ENCODE results near the gene WDR18.
"Not testable (repeated sequence)": the region's sequence is repeated elsewhere in the genome, so short reads cannot be mapped to it uniquely, and the experiment has no call there.

The WDR18 gene

DNA sequence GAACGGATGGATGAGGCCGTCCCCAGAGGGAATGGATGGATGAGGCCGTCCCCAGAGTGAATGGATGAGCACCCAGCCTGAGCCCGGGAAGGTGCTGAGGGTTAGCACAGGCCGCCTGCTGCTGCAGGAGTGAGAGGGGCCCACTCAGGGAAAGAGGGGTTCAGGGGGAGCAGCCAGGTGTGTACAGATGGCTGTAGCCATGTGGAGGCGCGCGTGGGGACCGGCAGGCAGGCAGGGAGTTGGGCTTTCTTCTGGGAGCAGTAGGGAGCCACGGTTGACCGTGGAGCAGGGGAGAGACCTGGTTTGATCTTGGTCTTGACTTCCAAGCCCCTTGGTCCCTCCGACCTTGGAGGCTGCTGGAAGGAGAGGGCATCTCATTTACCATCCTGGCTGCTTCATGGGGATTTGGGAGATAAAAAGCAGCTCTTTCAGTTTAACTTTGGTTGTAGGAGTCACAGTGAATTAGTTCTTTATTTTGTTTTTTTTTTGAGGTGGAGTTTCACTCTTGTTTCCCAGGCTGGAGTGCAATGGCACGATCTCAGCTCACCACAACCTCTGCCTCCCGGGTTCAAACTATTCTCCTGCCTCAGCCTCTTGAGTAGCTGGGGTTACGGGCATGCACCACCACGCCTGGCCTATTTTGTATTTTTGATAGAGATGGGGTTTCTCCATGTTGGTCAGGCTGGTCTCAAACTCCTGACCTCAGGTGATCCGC, 33.6 kb upstream of the WDR18 start:
- no peak for DNase-seq

DNA sequence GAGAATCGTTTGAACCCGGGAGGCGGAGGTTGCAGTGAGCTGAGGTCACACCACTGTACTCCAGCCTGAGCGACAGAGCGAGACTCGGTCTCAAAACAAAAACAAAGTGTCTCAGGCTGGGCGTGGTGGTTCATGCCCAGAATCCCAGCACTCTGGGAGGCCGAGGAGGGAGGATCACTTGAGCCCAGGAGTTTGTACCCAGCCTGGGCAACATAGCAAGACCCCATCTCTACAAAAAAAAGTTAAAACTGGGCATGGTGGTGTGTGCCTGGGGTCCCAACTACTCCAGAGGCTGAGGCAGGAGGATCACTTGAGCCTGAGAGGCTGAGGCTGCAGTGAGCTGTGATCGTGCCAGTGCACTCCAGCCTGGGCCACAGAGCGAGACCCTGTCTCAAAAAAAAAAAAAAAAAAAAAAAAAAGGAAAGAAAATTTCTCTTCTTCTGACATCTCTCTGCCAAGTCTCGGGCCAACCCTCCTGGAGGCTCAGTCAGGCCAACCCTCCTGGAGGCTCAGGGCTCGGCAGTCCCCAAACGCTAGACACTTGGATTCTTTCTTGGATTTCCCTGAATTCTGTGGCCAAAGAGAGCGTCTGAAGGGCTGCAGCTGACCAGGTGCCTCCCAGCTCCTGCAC, 32.0 kb upstream of the WDR18 start:
- DNase-seq = no peak

DNA sequence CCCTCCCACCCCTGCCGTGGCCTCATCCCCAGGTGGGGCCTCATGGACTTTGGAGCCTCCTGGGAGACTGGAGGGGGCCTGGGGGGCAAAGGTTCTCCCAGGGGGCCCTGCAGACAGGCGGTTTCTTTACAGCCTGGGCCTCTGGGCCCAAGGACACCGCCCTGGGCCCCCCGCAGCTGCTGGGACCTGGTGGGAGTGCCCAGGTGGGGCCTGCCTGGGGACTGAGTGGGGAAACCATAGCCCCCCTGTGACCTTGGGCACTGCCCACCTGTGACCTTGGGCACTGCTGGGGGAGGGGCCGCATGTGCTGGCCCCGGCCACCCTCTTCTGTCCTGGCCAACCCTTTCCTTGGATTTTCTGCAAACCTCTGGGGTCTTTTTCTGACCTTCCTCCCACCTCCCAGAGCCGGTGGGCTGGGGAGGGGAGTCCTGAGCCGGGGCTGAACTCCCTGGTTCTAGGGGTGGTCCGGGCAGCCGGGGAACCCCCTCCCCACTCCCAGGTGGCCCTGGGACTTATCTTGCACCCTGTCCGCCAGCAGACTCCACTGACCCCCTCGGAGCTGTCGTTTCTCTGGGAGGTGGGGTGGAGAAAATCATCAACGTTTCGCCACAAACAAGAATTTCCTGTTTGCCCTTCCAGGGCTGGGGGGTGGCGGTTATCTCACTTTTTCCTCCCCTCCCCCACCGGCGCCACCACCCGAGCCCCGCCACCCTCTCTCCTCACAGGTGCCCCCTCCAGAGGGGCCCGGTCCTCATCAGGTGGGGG, 31.3 kb upstream of the WDR18 start:
- no peak for DNase-seq

DNA sequence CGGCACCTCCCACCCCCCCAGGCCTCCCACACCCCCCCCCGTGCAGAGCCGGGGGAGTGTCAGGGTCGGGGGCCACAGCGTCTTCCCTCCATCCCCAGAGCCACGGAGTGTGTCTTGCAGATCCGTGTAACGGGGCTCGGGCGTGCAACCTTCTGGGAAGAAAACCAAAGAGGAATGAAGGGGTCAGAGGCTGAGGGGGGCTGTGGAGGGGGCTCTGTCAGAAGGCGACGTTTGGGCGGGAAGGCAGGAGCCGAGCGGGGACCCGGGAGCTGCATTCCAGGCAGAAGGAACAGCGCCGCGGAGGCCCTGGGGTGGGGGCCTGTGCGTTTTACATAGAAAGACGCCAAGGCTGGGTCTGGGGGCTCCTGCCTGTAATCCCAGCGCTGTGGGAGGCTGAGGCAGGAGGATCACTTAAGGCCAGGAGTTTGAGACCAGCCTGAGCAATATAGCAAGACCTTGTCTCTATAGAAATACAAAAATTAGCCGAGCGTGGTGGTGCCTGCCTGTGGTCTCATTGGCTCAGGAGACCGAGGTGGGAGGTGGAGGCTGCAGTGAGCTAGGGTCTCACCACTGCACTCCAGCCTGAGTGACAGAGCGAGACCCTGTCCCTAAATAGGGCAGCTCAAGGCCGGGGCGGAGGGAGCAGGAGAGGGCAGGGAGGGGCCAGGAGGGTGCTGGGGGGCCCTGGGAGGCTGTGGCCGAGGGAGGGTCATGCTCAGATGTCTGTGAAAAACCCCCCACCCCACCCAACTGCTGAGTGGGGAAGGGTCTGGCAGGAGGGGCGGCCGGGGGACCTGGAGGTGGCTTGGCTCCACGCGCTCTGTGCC, 30.5 kb upstream of the WDR18 start:
- DNase-seq = no peak

DNA sequence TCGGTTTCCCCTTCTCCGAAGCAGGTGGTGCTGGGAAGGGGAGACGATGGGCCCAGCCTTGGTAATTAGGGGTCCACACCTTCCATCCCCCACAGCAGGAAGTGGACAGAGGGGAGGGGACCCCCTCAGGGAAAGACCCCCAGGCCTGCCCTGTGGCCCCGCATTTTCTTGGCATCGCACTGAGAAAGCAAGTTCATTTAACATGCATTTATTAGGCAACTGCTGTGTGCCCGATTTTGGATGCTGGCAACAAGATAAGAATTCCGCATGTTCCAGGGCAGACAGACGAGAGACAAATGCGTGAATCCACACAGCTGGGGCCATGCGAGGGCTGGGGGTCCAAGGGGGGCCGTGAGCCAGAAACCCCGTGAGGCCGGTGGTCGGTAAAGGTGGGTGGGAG, 29.9 kb upstream of the WDR18 start:
- no peak for DNase-seq

DNA sequence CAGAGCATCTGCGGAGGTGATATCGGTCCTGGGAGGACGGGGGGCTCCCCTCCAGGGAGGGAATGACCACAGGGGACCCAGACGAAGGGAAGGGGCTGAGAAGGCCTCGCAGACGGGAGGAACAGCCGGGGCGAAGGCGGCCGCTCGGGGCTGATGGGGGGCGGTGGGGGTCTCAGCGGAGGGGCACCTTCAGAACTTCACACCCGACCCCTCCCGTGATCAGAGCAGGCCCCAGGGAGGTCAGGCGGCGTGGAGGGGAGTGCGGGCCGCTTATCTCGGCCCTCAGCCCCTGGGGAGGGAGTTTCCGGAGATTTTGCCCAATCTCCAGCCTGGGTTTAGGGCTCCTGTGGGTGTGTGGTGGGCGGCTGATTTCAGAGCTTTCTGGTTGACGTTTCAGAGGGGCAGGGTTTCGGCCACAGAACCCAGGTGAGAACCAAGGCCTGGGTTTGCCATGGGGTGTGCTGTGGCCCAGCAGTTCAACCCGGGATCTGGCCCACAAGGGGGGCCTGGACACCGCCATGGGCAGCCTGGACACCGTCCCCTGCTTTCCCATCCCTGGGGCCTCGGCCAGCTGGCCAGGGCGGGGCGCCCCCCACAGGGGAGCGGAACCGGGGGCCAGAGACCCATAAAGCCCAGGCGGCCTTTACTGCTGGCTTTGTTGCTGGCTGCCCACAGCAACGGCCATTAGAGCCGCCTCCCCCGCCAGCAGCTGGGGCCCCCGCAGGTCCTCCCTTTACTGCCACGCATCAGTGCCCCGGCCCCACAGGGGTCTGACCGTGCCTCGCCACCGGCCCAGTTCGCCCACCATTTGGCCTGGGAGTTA, 29.3 kb upstream of the WDR18 start:
- DNase-seq = no peak

DNA sequence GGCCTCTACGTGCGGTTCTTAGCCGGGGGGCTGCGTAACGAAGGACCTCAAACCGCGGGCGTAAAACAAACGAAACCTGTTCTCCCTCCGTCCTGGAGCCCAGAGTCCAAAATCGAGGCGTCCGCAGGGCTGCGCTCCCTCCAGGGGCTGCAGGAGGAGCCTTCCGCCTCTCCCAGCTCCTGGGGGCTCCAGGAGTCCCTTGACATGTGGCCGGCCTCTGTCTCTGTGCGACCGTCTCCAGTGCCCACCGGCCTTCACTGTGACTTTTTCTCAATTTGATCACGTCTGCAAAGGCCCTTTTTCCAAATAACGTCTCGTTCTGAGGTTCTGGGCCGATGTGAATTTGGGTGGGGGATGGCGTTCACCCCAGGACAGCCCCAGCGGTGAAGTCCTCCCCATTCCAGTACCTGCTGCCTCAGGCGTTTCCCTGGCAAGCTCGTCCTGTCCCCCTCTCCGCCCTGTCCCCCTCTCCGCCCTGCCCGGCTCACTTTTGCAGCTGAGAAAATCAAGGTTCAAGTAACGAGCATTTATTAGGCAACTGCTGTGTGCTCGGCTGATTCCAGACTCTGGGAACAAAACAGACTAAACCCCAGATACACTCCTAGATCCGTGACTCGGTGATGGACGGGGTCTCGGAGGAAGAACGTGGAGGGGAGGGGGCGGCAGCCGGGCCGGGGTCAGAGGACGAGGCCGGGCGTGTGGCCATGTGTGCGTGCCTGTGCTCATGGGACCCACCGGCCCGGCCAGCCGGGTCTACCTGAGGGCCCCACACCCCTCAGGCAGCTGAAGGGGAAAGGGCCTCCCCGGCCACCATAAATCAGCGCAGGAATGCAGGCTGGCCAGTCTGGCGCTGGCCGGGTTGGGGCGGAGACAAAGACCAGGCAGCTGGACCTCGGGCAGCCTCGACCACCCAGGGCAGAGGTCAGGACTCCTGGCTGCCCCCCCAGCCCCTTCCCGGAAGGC, 28.1 kb upstream of the WDR18 start:
- no peak for DNase-seq

DNA sequence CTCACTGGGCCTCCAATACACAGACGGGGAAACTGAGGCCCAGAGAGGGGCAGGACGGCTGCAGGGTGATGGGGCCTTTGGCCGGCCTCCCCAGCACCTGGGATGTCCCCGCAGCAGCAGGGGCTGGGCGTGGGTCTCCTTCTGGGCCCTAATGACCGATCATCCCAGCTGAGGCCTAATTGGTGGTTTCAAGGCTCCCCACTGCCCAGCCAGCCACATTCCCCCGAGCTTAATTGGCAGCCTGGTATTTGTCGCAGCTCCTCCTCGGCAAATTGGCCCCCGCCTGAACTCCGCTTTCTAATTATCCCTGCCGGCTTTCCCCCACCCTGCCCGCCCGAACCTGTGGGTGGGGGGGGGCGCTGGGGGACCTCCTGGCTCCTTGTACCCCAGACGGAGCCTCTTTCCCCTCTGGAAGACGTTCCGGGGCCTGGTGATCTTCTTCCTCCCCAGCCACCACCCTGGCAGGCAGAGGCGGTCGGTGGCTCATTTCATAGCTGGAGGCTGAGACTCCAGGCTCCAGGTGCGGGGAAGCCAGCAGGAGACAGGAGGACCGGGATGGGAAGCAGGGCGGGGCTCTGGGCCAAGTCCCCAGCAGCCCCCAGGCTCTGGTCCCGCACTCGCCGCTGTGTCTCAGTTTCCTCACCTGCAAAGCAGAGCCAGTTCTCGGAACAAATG, 27.2 kb upstream of the WDR18 start:
- DNase-seq = peak; percentile 83

DNA sequence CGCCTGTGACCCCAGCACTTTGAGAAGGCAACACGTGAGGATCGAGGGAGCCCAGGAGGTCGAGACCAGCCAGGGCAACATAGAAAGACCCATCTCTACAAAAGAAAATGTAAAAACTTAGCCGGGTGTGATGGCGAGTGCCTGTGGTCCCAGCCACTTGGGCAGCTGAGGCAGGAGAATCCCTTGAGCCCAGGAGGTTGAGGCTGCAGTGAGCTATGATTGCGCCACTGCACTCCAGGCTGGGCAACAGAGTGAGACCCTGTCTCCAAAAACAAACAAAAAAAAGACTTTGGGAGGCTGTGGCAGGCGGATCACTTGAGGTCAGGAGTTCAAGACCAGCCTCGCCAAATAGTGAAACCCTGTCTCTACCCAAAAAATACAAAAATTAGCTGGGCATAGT, 26.6 kb upstream of the WDR18 start:
- DNase-seq = not testable (repeated sequence)

DNA sequence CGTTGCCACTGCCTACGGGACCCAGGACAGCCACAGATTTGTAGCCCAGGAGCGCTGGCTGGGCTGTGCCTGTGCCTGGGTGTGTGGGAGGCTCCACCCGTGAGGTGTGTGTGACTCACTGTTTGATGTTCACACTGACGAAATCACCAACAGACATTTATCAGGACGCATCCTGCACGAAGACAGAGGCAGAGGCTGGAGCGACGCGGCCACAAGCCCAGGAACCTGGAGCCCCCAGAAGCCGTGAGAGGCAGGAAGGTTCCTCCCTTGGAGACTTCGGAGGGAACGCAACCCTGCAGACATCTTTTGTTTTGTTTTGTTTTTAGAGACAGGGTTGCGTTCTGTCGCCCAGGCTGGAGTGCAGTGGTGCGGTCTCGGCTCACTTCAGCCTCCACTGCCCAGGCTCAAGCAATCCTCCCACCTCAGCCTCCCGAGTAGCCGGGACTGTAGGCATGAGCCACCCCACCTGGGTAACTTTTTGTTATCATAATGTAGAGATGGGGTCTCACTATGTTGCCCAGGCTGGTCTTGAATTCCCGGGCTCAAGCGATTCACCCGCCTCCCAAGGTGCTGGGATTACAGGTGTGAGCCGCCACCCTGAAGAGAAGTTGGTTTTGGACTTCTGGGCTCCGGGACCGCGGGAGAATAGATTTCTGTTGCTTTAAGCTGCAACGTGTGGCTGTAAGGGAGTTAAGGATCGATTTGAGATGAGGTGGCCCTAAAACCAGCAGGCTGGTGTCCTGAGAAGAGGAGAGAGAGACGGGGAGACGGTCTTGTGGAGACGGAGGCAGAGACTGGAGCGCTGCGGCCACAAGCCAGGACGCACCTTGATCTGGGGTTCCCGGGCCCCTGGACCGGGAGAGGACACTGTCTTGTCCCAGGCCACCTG, 24.9 kb upstream of the WDR18 start:
- DNase-seq = no peak

DNA sequence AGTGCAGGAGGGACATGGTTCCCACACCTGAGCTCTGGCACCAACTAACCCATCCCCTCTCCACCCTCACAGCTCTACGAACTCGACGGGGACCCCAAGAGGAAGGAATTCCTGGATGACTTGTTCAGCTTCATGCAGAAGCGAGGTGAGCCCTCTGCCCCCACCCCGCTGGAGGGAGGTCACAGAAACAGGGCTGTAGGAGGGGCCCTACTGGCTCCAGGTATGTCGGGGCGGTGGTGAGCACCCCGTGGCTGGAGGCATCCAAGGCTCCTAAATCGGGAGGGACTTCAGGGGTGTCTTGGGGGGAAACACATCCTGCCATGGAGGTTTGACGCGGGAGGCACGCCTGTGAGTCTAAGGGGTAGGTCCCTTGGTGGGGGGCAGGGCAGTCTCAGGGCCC, 24.1 kb upstream of the WDR18 start:
- DNase-seq = no peak

DNA sequence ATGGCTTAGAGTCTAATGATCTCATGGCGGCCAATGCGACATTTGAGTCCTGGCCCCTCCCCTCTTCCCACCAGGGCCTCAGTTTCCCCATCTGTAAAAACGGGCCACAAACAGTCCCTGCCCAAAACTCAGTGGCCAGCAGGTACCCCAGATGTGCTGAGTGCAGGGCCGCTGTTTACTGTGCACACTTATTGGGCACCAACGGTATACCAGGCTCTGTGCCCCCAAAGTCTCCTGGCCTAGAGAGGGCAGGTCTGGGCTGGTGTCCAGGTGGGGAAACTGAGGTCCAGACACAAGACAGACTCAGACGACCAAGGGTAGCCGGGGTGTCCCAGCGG, 23.6 kb upstream of the WDR18 start:
- no peak for DNase-seq

DNA sequence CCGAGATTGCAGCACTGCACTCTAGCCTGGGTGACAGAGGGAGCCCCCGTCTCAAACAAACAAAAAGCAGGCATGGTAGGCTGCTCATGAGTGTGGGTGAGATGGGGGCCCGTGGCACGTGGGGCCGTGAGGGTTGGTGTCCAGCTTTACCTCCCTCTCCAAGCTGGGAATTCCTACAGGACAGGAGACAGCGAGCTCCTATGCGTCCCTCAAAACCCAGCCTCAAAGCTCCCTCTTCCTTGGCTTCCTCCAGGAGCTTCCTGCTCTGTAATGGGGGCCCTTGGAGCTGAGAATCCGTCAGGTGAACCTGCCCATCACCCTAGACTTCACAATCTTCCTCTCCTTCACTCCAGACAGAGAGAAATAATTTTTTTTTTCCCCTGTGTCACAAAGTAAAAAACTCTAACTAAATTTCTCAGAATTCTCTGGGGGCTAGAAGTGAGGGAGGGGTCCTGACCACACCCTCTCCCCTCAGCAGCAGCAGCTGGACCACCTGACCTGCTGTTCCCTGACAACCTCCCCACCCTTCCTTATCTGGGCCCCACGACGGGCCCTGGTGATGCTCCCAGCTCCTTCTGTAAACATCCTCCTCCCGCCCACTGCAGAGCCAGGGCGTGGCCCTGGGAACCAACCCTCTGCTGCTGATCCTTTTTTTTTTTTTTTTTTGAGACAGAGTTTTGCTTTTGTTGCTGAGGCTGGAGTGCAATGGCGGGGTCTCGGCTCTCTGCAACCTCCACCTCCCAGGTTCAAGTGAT, 22.1 kb upstream of the WDR18 start:
- no peak for DNase-seq

DNA sequence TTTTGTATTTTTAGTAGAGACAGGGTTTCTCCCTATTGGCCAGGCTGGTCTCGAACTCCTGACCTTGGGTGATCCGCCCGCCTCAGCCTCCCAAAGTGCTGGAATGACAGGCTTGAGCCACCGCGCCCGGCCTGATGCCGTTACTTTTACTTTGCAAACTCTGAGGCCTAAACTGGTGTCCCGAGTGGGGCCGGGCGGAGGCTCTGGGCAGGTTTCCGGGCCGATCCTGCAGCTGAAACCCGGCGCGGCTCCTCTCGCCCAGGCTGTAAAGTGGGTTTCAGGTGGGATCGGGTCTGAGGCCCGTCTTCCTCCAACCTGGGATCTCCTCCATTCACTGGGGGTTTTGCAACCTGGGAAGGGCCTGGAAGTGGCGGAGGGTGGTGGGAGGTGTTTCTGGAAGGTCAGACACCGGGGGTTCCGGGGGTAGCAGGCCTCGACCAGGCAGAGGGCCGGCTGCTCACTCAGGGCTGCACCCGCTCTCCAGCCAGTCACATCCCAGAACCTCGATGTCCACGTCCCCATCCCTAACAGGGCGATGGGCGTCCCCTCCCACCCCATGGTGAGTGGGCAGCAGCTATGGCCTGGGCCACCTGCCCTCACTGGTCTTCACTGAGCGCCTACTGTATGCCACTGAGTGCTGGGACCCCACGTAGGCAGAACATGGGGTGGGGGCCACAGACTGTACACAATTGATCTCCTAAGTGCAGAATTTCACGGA, 21.3 kb upstream of the WDR18 start:
- no peak for DNase-seq

DNA sequence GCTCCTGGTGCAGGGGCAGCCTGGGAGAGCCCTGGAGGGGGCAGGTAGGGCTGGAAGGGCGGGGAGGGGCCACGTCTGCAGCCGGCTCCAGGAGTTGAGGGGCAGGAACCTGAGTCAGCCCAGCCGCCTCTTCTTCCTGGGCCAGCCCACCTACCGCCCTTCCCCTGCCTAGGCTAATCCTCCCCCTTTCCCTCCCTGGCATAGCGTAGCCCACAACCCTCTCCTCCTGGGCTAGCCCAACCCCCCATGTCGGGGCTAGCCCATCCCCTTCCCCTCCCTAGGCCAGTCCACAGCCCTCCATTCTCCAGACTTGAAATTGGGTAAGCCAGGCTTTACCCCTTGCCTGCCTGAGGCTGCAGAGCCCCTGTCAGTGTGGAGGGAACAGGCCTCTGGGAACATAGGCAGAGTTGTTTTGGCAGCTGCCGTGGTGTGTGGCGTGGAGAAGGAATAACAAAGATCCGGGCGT, 20.6 kb upstream of the WDR18 start:
- DNase-seq = no peak

DNA sequence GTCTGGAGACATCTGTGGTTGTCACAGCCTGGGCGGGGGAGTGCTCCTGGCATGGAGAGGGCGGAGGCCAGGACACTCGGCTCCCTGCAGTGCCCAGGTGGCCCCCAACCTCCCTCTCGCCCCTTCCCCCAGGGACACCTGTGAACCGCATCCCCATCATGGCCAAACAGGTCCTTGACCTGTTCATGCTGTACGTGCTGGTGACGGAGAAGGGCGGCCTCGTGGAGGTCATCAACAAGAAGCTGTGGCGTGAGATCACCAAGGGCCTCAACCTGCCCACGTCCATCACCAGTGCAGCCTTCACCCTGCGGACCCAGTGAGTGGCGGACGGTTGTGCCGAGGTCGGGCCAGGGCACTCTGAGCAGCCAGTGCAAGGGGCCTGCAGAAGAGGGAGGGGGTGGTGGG, 20.0 kb upstream of the WDR18 start:
- DNase-seq = no peak

DNA sequence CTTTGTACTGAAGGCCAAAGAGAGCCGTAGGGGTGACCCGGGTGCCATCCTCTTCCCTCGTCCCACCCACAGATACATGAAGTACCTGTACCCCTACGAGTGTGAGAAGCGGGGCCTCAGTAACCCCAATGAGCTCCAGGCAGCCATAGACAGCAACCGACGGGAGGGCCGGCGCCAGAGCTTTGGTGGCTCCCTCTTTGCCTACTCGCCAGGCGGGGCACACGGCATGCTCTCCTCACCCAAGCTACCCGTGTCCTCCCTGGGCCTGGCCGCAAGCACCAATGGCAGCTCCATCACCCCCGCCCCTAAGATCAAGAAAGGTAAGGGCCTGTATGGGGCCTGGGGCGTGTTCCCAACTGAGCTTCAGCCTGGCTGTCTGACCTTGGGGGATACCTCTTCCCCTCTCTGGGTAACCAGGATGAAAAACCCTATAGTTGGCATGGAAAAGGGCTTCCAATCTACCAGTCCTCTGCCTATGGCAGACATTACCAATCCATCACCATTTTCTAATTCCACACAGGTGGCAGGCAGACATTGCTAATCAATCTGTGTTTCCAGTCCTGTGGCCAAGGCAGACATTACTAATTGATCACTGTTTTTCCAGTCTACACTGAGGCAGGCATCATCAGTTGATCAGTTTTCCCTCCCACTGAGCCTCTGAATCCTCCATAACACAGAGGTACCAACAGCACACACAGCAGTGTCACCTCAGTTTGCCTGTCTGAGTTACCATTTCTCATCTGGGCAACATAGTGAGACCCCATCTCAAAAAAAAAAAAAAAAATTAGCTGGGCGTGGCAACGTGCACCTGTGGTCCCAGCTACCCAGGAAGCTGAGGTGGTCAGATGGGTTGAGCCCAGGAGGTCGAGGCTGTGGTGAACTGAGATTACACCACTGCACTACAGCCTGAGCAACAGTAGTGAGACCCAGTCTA, 19.1 kb upstream of the WDR18 start:
- no peak for DNase-seq
